Nephron progenitor cell (in vitro differentiated cells): Measurements from ENCODE around the gene TMEM154.

Experiments
- DNase-seq: peaks from one replicate; pipeline ENCODE4 v3.0.0; 2021
- H3K27ac Mint-ChIP-seq: 2 replicates; pipeline ENCODE4 v1.8.0; 2021; ENCODE audit warnings: mild to moderate bottlenecking, moderate library complexity, mixed read lengths
- H3K27me3 Mint-ChIP-seq: 2 replicates; pipeline ENCODE4 v1.8.0; 2021; ENCODE audit warnings: mild to moderate bottlenecking, low read depth, mixed read lengths; ENCODE audit not compliant: poor library complexity
- H3K36me3 Mint-ChIP-seq: 2 replicates; pipeline ENCODE4 v1.8.0; 2021; ENCODE audit warnings: low read depth, mixed read lengths
- H3K4me1 Mint-ChIP-seq: 2 replicates; pipeline ENCODE4 v1.8.0; 2021; ENCODE audit warnings: mixed read lengths
- H3K4me3 Mint-ChIP-seq: 2 replicates; pipeline ENCODE4 v1.8.0; 2021; ENCODE audit warnings: mild to moderate bottlenecking, moderate library complexity, mixed read lengths
- H3K9me3 Mint-ChIP-seq: 2 replicates; pipeline ENCODE4 v1.8.0; 2021; ENCODE audit warnings: mild to moderate bottlenecking, moderate library complexity, mixed read lengths
- TF ChIP-seq, protein P1 (sequence below): fragments of 200-600 bp; sonication (generic); IDR thresholded peaks from 2 replicates; pipeline ENCODE4 v1.5.0; 2021; ENCODE audit warnings: antibody characterized with exemption

TMEM154 gene

DNA sequence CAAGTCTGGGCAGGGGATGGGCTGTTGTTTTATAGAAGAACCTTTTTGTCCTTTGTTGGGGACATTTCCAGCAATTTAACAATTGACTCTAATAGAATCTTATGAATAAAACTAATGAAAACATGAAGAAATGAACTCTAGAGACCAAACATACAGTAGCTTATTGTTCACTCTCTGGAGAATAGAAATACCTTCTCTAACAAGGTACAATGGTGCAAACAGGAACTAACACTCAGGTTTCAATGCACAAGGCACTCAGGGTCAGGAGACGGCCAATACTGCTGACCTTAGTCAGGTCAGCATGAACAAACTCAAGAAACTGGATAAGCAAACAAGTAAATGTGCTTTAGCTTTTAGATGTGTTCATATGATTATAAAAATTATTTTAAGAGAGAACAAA is 104.3 kb downstream of the TMEM154 start:
- no peaks in the 10 kb centered on the region for H3K9me3 Mint-ChIP-seq
- peak overlapping the region; percentile 16 for H3K4me3 Mint-ChIP-seq
- TF ChIP-seq, protein P1, sequence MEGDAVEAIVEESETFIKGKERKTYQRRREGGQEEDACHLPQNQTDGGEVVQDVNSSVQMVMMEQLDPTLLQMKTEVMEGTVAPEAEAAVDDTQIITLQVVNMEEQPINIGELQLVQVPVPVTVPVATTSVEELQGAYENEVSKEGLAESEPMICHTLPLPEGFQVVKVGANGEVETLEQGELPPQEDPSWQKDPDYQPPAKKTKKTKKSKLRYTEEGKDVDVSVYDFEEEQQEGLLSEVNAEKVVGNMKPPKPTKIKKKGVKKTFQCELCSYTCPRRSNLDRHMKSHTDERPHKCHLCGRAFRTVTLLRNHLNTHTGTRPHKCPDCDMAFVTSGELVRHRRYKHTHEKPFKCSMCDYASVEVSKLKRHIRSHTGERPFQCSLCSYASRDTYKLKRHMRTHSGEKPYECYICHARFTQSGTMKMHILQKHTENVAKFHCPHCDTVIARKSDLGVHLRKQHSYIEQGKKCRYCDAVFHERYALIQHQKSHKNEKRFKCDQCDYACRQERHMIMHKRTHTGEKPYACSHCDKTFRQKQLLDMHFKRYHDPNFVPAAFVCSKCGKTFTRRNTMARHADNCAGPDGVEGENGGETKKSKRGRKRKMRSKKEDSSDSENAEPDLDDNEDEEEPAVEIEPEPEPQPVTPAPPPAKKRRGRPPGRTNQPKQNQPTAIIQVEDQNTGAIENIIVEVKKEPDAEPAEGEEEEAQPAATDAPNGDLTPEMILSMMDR: no peak
- no peak overlapping the region for H3K27ac Mint-ChIP-seq
- no peak for DNase-seq
- H3K4me1 Mint-ChIP-seq: peaks cover 33% of the 10 kb centered on the region
- H3K36me3 Mint-ChIP-seq: no peaks in the 10 kb centered on the region
- H3K27me3 Mint-ChIP-seq: peaks cover 4% of the 10 kb centered on the region

DNA sequence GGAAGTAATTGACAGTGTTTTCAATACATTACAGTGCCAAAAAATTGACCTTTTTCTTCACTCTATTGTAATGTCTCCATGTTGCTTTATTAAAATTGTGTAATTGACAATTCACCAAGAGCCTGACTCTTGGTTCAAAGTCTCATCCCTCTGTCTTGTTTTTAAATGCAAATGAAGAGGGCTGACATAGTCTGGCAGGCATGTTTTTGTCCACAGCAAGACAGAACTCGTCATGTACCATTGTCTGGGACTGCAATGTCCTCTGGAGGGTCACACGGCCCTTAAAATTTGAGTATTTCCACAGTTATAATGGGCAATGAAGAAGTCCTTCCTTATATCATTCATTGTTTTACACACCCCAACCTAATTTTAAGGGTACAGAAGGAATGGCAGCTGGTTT is 105.9 kb downstream of the TMEM154 start:
- peaks cover 28% of the 10 kb centered on the region for H3K4me1 Mint-ChIP-seq
- peaks cover 4% of the 10 kb centered on the region for H3K27me3 Mint-ChIP-seq
- TF ChIP-seq, protein P1: no peak
- no peak overlapping the region for H3K27ac Mint-ChIP-seq
- no peak overlapping the region for H3K4me3 Mint-ChIP-seq
- no peak for DNase-seq
- H3K9me3 Mint-ChIP-seq: no peaks in the 10 kb centered on the region
- no peaks in the 10 kb centered on the region for H3K36me3 Mint-ChIP-seq

DNA sequence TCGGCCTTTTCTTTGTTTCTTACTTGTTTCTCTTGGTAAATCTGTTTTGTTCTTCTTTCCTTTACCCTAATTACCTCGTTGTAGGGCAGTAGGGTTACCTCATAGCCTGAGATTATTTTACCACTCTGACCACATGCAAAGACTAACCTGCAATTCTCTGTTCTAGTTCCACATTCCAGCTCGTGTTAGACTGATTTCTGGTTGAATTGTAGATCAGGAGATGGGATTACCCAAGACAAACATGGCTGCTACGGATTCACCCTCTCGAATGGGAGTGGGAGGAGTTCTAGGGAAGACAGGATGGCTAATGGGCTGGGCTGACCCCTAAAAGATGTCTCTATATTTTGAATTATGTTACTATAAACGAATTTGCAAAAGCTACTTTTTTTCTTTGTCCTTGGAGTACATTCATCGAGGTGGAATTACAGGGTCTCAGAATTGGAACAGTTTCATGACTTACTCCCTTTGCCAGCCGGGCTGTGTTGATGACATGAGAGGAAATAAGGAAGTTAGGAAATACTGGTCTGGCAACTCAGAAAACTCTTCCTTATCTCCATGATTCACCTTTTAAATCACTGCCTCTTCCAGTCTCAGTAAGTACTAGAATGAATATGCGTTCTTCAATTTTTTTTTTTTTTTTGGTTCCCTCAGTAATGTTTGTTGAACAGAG is 107.2 kb downstream of the TMEM154 start:
- TF ChIP-seq, protein P1: no peak
- DNase-seq: no peak
- Mint-ChIP-seq H3K36me3 (no peaks in the 10 kb centered on the region), H3K4me1 (peaks cover 28% of the 10 kb centered on the region), H3K4me3 (no peak overlapping the region), H3K27me3 (peaks cover 4% of the 10 kb centered on the region), H3K9me3 (no peaks in the 10 kb centered on the region), H3K27ac (no peak overlapping the region)

DNA sequence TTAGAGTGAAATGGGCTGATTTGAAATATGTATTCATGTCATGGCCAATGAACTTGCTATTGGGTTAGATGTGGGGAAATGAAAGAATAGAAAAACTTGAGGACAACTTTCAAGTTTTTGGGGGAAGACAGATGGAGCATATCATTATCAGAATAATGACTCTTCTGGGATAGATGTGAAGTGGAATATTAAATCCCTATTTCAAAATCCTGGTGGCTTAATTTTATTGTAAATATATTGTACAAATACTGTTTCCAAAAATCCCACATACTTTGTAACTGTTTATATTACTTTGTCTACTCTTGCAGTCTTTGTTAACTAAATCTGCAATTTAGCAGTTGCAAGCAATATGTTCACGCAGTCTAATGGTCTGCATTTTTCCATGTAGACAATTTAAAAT is 108.0 kb downstream of the TMEM154 start:
- TF ChIP-seq, protein P1: no peak
- Mint-ChIP-seq H3K27me3 (peaks cover 4% of the 10 kb centered on the region), H3K4me1 (peaks cover 28% of the 10 kb centered on the region), H3K36me3 (no peaks in the 10 kb centered on the region), H3K9me3 (no peaks in the 10 kb centered on the region), H3K4me3 (no peak overlapping the region), H3K27ac (no peak overlapping the region)
- no peak for DNase-seq

DNA sequence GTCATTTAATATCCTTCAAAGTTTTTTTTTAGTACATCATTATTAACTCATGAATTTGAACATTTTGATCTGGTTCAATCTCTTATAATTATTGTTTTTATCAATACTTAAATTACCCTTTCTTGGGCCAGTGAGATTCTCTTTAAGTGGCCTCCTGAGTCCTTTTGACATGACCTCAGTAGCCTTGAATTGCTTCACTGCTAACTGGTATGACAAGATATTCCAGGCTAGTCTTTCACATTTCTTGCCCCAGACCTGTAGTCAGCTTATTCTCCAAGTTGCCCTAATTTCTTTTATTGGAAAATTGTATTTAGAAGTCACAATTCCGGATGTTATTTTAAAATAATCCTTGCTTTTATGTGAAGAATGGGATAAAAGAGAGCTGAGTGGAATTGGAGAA is 108.5 kb downstream of the TMEM154 start:
- DNase-seq: no peak
- Mint-ChIP-seq H3K4me3 (no peak overlapping the region), H3K4me1 (peaks cover 28% of the 10 kb centered on the region), H3K9me3 (no peaks in the 10 kb centered on the region), H3K27ac (no peak overlapping the region), H3K36me3 (no peaks in the 10 kb centered on the region), H3K27me3 (peaks cover 4% of the 10 kb centered on the region)
- TF ChIP-seq, protein P1: no peak
